ENCODE data around the gene ASGR2.

Gene ASGR2

GRCh38 chr17:7060165-7060891 lies 54.3 kb downstream of the ASGR2 start:
- DNase-seq: no peak

GRCh38 chr17:7058831-7059447 lies 55.7 kb downstream of the ASGR2 start:
- no peak for DNase-seq

- DNase-seq: no peak
Observed at GRCh38 chr17:7056386-7056785, 58.2 kb downstream of the ASGR2 start.
